Measurements from ENCODE around the gene ARFGEF3. TPM values are rescaled to one million over a fixed set of nuclear protein-coding genes. Genes with fewer than 3 reads are reported as not detected.

Gene ARFGEF3
- total RNA-seq, 4 donors from 2014 or later, result 6.7 to 17.1 (median 13.2) TPM

- intact Hi-C loops (cut with DNase I; ENCODE audit: low total_unique reads) (no loop called here), in situ Hi-C loops (cut with MboI; ENCODE audit: low pct_ligation_motif_present in 1 of 4, low pct_unique_long_range_greater_than_20kb in 1 of 4, low sequenced_read_pairs in 3 of 4) (no loop called here)
- no peaks in the 10 kb centered on the region for H3K9me3 ChIP-seq
- no peak for TF ChIP-seq EP300 (IDR thresholded peaks at IDR 0.05; ENCODE audit: low read depth)
- no peak overlapping the region for H3K4me3 ChIP-seq
- peaks cover 0 to 20% (median 13%) of the 10 kb centered on the region in 4 donors for H3K4me1 ChIP-seq
- no peaks in the 10 kb centered on the region for H3K27me3 ChIP-seq
- DNase-seq, result no peak
- WGBS, 2 donors (ENCODE audit: low coverage in 1 of 2), result 66 to 73% methylated on average over 4 of the region's 4 CpGs
- peak overlapping the region; percentile 42 to 69 (median 60) for H3K27ac ChIP-seq
- no peaks in the 10 kb centered on the region for H3K36me3 ChIP-seq
Measured at GRCh38 chr6:138226700-138227315, 65.1 kb downstream of the ARFGEF3 start.

GRCh38 chr6:138227316-138227781 lies 65.6 kb downstream of the ARFGEF3 start:
- H3K27me3 ChIP-seq, result no peaks in the 10 kb centered on the region
- in situ Hi-C loops (cut with MboI; ENCODE audit: low pct_ligation_motif_present in 1 of 4, low pct_unique_long_range_greater_than_20kb in 1 of 4, low sequenced_read_pairs in 3 of 4), result no loop called here
- DNase-seq, result peak; percentile 28
- H3K36me3 ChIP-seq, result no peaks in the 10 kb centered on the region
- H3K4me1 ChIP-seq, result peaks cover 0 to 20% (median 17%) of the 10 kb centered on the region in 4 donors
- H3K27ac ChIP-seq, result peak overlapping the region; percentile 42 to 69 (median 60)
- WGBS, 2 donors (ENCODE audit: low coverage in 1 of 2), result 57 to 63% methylated on average over 6 to 8 of the region's 8 CpGs
- H3K9me3 ChIP-seq, result no peaks in the 10 kb centered on the region
- intact Hi-C loops (cut with DNase I; ENCODE audit: low total_unique reads), result no loop called here
- no peak overlapping the region for H3K4me3 ChIP-seq
- TF ChIP-seq CTCF (IDR thresholded peaks at IDR 0.05) (no peak), POLR2AphosphoS5 (IDR thresholded peaks at IDR 0.05) (no peak), POLR2A (IDR thresholded peaks at IDR 0.05) (no peak), EP300 (IDR thresholded peaks at IDR 0.05; ENCODE audit: low read depth) (no peak)

- in situ Hi-C loops (cut with MboI; ENCODE audit: low pct_ligation_motif_present in 1 of 4, low pct_unique_long_range_greater_than_20kb in 1 of 4, low sequenced_read_pairs in 3 of 4), result no loop called here
- TF ChIP-seq POLR2AphosphoS5 (IDR thresholded peaks at IDR 0.05) (no peak), POLR2A (IDR thresholded peaks at IDR 0.05) (no peak), EP300 (IDR thresholded peaks at IDR 0.05; ENCODE audit: low read depth) (no peak), CTCF (IDR thresholded peaks at IDR 0.05) (no peak)
- Histone ChIP-seq H3K4me3 (no peak overlapping the region), H3K9me3 (no peaks in the 10 kb centered on the region), H3K27ac (no peak overlapping the region), H3K27me3 (no peaks in the 10 kb centered on the region), H3K4me1 (peaks cover 0 to 20% (median 17%) of the 10 kb centered on the region in 4 donors), H3K36me3 (no peaks in the 10 kb centered on the region)
- intact Hi-C loops (cut with DNase I; ENCODE audit: low total_unique reads), result no loop called here
- 57 to 65% methylated on average over 4 of the region's 4 CpGs for WGBS, 2 donors (ENCODE audit: low coverage in 1 of 2)
- no peak for DNase-seq
Measured at GRCh38 chr6:138229072-138229471, 67.3 kb downstream of the ARFGEF3 start.

- Histone ChIP-seq H3K4me3 (no peak overlapping the region), H3K9me3 (no peaks in the 10 kb centered on the region), H3K36me3 (no peaks in the 10 kb centered on the region), H3K27me3 (no peaks in the 10 kb centered on the region), H3K27ac (no peak overlapping the region), H3K4me1 (peaks cover 0 to 20% (median 17%) of the 10 kb centered on the region in 4 donors)
- in situ Hi-C loops (cut with MboI; ENCODE audit: low pct_ligation_motif_present in 1 of 4, low pct_unique_long_range_greater_than_20kb in 1 of 4, low sequenced_read_pairs in 3 of 4) (no loop called here), intact Hi-C loops (cut with DNase I; ENCODE audit: low total_unique reads) (no loop called here)
- no peak for TF ChIP-seq POLR2AphosphoS5 (IDR thresholded peaks at IDR 0.05)
- DNase-seq, result no peak
- WGBS, 2 donors (ENCODE audit: low coverage in 1 of 2), result 79 to 85% methylated on average over 5 to 11 of the region's 11 CpGs
Measured at GRCh38 chr6:138229663-138230179, 68.0 kb downstream of the ARFGEF3 start.

GRCh38 chr6:138230221-138230620 lies 68.5 kb downstream of the ARFGEF3 start:
- TF ChIP-seq POLR2A (IDR thresholded peaks at IDR 0.05), result no peak
- TF ChIP-seq POLR2AphosphoS5 (IDR thresholded peaks at IDR 0.05), result no peak
- no peak for TF ChIP-seq EP300 (IDR thresholded peaks at IDR 0.05; ENCODE audit: low read depth)
- no peak for TF ChIP-seq CTCF (IDR thresholded peaks at IDR 0.05)
- Histone ChIP-seq H3K36me3 (no peaks in the 10 kb centered on the region), H3K4me1 (peaks cover 0 to 20% (median 17%) of the 10 kb centered on the region in 4 donors), H3K27me3 (no peaks in the 10 kb centered on the region), H3K4me3 (no peak overlapping the region), H3K27ac (peak overlapping the region in 1 of 4 donors; percentile 74), H3K9me3 (no peaks in the 10 kb centered on the region)
- intact Hi-C loops (cut with DNase I; ENCODE audit: low total_unique reads), result no loop called here
- DNase-seq, result no peak
- in situ Hi-C loops (cut with MboI; ENCODE audit: low pct_ligation_motif_present in 1 of 4, low pct_unique_long_range_greater_than_20kb in 1 of 4, low sequenced_read_pairs in 3 of 4), result no loop called here
